ENCODE results near the gene PI4K2B.

Gene PI4K2B

GRCh38 chr4:25302626-25303025 lies 68.8 kb downstream of the PI4K2B start:
- H3K27ac ChIP-seq, result no peak overlapping the region
- no peak for TF ChIP-seq CTCF (conservative IDR thresholded peaks at IDR 0.05)

GRCh38 chr4:25303578-25303977 lies 69.7 kb downstream of the PI4K2B start:
- no peak for TF ChIP-seq CTCF (conservative IDR thresholded peaks at IDR 0.05)
- no peak overlapping the region for H3K27ac ChIP-seq

- TF ChIP-seq CTCF (conservative IDR thresholded peaks at IDR 0.05), result no peak
Observed at GRCh38 chr4:25306518-25307057, 72.8 kb downstream of the PI4K2B start.

GRCh38 chr4:25307596-25307995 lies 73.8 kb downstream of the PI4K2B start:
- TF ChIP-seq CTCF (conservative IDR thresholded peaks at IDR 0.05), result no peak
- no peak overlapping the region for H3K27ac ChIP-seq

More at GRCh38 chr4:25306518-25307057, 72.8 kb downstream of the PI4K2B start:
- H3K27ac ChIP-seq, result no peak overlapping the region

- no peak overlapping the region for H3K27ac ChIP-seq
Observed at GRCh38 chr4:25308306-25308705, 74.5 kb downstream of the PI4K2B start.

GRCh38 chr4:25308761-25309160 lies 74.9 kb downstream of the PI4K2B start:
- H3K27ac ChIP-seq, result no peak overlapping the region
- no peak for TF ChIP-seq CTCF (conservative IDR thresholded peaks at IDR 0.05)

More at GRCh38 chr4:25308306-25308705, 74.5 kb downstream of the PI4K2B start:
- no peak for TF ChIP-seq CTCF (conservative IDR thresholded peaks at IDR 0.05)

- H3K27ac ChIP-seq, result peak overlapping the region; percentile 25
- TF ChIP-seq CTCF (conservative IDR thresholded peaks at IDR 0.05), result no peak
Observed at GRCh38 chr4:25310066-25310802, 76.4 kb downstream of the PI4K2B start.

Data from VCaP (cell line).